ENCODE results near the gene CNGA1.
A peak's percentile ranks its signal among the peaks of the same experiment; 100 is the strongest.
"Not testable (repeated sequence)": the region's sequence is repeated elsewhere in the genome, so short reads cannot be mapped to it uniquely, and the experiment has no call there.

CNGA1 gene

DNA sequence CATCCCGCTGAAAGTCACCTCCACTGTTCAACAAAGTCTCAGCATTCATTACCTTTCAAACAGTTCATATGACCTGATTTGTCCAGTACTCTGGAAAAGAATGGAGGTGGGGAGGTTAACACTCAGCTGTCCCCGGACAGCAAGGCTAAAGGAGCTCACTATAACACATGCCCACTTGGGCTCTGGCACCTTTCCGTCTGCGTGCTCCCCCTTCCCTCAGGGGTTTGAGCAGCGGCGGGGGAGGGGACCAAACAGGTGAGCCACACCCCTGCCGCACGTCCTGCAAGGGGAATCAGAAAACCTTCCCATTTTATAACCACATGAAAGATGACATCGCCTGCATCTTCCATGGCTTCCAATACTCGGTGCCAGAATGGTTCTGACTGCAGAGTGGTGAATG lies 62.2 kb downstream of the CNGA1 start:
- DNase-seq: no peak

DNA sequence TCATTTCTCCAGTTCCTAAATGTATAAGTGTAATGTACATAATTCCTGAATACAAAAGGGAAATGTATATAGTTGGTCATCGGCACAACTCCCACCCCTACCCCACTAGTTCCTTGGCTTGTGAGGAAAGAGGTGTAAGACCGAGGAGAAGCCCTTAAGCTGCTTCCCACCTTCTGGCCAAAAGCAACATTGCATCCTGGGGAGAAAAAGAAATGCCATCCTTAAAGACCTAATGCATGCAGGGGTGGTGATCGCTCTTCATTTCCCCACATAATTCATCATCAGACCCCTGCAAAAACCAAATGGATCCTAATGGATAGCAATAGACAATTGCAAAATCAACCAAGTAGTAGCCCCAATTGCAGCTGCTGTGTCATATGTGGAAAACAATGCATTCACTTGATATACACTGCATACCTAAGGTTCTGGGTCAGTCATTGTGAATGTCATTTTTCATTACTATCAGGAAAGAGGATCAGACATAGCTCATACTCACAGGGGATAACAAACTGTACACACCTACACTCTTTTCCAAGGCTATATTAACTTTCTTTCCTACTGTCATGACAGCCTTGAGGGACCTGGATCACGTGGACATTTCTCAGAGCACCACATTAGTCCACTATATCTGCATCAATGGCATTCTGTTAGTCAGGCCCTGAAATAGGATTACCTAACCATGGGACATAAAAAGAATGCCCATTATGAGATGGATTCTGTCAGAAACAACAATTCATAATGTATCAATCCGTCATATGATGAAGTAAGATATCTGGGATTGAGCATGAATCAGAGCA lies 70.4 kb downstream of the CNGA1 start:
- no peak for DNase-seq

DNA sequence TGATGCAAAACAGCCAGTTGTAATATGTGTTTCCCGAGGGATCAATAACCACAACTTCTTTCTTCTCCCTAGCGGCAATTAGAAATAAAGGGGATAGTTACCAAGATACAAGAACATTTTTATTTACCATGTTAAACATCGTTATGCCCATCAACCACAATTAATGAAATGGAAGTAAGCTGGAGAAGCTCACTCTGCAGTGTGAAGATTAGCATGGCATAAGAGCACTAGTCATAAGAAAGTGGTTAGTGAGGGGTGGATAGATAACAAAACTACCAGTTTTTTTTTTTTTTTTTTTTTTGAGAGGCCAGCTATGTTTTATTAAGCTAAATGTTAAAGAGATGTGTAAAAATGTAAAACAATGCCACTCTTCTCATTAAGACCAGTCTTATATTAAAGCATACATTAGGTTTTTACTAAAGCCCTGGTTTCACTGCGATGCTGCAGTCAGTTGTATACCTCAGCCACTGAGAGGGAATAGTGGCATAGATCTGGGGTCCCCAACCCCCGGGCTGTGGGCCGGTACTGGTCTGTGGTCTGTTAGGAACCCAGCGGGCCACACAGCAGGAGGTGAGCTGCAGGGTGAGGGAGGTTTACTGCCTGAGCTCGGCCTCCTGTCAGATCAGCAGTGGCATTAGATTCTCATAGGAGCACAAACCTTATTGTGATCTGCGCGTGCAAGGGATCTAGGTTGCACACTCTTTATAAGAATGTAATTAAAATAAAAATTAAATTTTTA lies 74.2 kb downstream of the CNGA1 start:
- no peak for DNase-seq

DNA sequence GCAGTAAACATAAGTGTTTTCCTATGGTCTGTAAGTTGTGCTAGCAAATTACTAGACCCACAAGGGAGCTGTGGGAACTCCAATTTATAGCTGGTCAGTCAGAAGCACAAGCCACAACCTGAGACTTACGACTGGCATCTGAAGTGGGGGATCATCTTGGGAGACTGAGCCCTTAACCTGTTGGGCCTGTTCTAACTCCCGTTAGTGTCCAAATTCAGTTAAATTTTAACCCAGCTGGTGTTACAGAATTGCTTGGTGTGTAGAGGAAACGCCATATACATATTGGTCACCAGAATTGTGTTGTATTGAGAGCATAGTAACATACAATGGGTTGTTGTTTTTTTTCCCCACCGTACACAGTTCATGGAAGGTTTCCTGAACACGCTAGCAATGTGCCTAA lies 77.0 kb downstream of the CNGA1 start:
- DNase-seq: no peak

DNA sequence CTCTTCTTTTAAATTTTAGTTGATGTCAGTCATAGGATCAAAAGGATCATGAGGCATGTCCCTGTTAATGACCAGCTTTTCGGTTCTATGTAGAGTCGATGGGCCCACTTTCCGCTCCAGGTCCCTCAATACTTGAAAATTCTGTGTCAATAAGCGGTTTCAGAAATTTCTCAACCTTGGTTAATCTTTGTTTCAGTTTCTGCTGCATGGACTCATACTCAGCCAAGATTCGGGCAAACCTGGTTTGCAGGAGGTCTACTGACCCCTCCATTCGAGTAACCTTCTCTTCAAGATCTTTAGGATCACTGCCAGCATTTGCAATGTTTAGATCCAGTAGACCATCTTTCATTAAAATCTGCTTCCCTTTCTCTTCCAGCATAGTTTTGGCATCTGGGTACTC lies 80.1 kb downstream of the CNGA1 start:
- no peak for DNase-seq

DNA sequence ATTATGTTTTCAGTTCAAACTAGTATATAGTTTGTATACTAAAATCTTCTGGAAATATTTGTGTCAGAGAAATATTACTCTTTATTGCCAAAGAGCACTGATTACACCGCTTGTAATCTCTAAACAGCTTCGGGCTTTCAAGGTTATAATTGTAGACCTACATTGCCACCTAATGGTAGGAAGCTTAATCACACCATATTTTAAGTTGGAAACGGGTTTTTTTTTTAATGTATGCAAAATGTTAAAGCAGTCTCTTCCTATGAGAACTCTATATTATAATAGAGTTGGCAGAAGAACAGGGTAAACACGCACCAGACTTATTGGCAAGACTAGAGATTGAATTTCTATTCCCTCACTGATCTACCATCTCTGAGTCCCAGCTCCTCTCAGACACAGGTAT lies 82.6 kb downstream of the CNGA1 start:
- no peak for DNase-seq

DNA sequence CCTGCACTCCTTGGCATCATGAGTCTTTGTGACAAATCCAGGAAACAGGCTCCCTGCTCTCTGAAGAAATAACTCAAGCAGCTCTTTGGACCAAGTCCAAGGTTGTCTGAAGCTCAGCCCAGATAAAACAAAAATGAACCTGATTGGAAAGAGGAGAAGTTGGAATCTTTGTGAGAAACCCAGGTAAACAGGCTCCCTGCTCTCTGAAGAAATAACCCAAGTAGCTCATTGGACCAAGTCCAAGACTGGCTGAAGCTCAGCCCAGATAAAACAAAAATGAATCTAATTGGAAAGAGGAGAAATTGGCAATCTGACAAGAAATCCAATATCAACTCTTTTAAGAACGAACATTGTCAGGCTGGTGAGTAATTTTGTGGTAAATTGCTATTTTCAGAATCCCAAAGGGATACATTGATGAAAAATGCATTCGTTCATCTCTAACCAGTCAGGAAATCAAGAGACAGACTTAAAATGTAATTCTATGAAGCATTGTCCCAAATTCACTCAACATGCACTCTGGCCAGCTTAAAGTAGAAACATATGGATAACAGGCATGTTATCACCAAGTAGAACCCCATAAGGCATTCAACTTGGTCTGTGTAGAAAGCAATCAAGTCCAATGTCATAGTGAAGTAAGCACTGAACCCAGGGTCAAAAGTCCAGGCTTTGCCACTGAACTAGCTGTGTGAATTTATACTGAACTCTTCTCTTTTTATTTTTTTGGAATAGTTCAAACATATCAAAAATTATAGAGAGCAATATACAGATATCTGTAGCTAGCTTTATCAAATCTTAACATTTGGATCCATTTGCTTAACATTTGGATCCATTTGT lies 85.3 kb downstream of the CNGA1 start:
- DNase-seq: no peak

DNA sequence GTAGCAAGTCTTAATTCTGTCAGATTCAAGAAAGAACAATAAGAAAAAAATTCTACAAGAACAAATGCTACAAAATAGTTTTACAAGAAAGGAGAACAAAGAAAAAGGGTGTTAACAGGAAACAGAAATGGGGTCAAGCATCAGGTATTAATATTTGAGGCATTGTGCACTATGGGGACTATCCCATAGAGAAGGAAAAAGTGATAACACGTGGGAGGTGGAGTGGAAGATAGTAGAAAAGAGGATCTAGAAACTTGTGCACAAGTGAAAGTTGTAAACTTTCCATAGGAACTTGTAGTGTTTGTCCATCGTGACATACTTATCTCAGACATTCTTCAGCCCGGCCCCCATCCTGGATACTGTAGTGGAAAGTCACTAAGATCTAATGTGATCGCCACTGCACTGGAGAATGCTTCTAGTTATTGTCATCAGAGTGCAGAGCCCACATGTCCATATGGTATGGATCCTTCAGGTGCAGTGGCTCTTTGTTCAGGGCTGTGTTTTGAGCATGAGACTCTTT lies 86.7 kb downstream of the CNGA1 start:
- no peak for DNase-seq

DNA sequence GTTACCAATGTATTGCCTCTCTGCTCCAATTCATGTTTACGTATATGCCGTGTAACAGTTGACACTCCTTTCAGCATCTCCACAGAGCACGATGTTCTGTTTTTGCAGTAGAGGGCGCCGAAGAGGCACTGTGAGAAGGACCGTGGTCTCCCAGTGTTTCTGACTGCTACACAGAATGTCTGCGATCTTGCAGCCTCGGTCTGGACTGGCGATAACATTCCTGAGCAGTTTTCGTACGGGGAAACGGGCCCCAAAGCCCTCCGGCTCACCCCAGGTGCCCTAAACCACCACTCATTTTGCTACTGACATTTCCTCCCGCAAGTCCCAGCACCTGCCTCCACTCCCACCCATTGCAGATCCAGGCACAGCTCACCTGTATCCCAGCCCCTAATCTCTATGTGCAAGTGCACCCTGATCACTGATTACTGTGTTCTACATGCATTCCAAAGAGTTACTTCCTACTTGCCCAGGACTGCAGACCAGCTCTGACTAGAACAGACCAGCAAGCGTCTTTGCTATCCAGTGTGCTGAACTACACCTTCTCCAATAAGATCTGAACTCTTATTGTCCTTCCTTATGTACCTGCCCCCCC lies 89.7 kb downstream of the CNGA1 start:
- peak; percentile 18 for DNase-seq

DNA sequence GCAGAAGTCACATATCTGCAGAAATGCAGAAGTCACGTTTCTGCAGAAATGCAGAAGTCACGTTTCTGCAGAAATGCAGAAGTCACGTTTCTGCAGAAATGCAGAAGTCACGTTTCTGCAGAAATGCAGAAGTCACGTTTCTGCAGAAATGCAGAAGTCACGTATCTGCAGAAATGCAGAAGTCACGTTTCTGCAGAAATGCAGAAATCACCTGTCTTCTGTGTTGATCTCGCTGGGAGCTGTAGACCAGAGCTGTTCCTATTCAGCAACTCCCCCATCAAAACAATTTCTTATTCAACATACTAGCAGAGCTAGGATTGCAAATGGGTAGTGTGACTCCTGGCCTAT lies 93.2 kb downstream of the CNGA1 start:
- DNase-seq: not testable (repeated sequence)

DNA sequence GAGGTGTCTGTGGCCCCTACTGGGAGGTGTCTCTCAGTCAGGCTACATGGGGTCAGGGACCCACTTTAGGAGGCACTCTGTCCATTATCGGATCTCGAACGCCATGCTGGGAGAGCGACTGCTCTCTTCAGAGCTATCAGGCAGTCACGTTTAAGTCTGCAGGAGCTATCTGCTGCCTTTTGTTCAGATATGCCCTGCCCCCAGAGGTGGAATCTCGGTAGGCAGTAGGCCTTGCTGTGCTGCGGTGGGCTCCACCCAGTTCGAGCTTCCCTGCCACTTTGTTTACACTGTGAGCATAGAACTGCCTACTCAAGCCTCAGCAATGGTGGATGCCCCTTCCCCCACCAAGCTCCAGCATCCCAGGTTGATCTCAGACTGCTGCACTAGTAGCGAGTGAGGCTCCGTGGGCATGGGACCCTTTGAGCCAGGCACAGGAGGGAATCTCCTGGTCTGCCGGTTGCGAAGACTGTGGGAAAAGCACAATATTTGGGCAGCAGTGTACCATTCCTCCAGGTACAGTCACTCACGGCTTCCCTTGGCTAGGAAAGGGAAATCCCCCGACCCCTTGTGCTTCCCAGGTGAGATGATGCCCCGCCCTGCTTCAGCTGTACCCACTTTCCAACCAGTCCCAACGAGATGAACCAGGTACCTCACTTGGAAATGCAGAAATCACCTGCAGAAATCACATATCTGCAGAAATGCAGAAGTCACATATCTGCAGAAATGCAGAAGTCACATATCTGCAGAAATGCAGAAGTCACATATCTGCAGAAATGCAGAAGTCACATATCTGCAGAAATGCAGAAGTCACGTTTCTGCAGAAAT lies 93.8 kb downstream of the CNGA1 start:
- not testable (repeated sequence) for DNase-seq

DNA sequence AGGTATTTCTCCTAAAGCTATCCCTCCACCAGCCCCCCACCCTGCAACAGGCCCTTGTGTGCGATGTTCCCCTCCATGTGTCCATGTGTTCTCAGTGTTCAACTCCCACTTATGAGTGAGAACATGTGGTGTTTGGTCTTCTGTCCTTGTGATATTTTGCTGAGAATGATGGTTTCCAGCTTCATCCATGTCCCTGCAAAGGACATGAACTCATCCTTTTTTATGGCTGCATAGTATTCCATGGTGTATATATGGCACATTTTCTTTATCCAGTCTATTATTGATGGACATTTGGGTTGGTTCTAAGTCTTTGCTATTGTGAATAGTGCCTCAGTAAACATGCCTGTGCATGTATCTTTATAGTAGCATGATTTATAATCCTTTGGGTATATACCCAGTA lies 99.3 kb downstream of the CNGA1 start:
- not testable (repeated sequence) for DNase-seq

DNA sequence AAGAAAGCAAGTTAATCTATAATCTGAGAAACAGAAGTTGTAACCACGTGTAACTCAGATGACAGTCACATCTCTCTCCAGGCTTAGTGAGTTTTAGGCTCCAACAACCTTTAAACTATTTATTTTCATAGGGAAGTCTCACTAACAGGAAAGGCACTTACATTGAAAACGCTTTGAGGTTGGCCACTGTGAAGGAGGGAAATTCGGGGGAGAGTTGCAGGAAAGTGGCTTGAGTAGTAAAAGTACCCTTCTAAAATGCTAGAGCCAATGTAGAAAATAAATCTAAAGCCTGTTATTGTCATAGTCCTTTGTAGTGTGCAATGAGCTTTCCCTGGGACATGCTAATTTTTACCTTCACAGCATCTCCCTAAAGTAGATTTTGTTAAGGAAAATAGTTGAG lies 101.1 kb downstream of the CNGA1 start:
- DNase-seq: no peak

DNA sequence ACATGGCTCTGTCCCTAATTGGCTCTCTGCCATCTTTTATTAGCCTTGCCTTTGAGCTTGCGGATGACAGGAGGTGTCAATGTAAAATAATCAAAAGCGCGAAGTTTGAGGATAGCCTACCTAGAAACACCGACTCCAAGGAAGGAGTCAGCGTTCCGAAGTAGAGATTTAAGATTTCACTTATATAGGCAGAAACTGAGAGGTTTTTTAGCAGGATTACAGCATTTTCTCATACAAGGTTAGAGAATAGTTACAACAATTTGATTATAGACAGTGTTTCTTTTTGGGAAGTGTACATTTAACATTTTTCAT lies 101.6 kb downstream of the CNGA1 start:
- no peak for DNase-seq

DNA sequence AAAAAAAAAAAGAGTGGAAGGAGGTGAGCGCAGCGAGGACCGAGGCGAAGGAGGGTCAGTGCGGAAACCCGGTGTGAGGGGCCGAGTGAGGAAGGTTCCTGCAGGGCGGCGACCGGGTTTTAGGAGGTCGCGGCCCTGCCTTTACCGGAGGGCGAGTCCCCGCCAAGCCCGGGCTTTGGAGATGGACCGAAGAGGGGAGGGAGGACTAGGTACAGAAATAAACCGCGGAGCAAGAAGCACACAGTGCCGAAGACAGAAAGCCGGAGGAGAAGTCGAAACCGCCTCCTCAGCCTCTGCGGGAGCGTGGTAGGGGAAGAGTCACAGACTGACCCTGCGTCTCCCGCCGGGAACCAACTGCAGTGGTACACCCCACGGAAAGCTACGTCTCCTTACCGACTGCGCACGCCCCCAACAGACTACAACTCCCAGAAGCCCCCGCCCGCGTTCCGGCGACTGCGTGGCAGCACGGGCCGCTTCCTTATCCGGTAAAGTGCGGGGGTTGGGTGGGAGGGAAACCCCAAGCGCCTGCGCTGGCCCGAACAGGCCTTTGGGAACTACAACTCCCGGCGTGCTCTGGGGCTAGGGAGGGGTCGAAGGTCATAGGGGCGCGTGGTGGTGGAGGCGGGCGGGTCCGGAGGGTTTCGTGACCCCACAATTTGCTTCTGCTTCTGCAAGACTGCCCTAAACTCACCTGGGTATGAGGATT lies 102.1 kb downstream of the CNGA1 start, which contains the start of gene NFXL1:
NFXL1 (minus strand) TSS at position 364 of the 706 bp plus-strand sequence. CDS start 380 bp downstream, outside the sequence.
- DNase-seq: peak; percentile 94

DNA sequence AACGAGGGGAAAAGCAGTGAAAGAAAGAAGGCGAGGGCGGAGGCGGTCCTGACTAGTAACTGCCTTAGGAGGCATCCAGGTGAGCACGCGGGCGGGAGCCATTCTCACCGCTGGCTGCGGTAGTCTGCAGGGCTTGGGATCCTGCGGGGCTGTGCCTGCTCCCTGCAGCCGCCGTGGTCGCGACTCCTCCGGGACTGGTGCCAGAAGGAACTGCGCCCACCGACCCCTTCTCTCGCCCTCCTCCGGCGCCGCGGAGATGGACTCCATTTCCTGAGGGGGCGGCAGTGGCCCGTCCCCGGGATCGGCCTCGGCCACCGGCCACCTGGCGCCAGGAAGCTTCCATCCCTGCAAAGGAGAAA lies 102.6 kb downstream of the CNGA1 start:
- peak; percentile 14 for DNase-seq

DNA sequence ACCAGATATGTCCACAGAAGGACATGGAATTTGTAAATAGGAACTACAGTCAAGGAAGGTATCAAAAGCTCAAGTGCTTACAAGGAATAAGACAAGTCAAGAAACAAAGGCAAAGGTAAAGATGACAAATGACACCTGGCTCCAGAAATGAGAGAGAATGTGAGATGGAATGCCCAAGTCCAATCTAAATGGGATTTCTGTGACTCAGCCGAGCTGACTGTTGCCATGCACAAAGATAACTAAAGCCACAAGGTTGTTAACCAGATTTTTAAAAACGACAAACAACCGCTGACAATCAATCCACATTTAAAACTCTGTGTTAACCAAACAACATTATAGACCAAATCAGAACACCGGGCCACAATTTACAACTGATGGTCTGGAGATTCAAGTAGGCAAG lies 103.2 kb downstream of the CNGA1 start:
- DNase-seq: no peak

DNA sequence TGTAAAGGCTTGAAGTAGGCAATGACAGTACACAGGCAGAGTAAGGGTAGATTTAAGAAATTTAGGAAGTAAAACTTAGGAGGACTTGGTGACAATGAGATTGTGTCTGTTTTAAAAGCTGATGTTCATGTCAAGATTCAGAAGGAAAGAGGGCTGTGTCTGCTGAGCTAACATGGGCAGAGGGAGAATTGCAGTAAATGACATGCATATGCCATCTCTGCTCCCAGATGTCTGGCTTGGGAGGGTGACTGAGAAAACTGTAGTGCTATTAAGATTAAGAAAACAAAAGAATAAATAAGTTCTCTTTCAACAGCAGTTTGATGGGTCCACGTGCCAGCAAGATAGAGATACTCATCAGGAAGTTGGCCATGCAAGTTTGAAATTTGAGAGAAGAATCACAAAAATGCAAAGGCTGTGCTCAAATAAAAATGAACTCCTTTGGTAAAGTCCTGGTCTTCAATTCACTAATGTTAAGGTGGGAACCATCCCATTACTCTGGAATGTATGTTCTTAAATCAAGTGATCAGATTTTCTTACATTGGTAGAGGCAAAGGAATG lies 109.3 kb downstream of the CNGA1 start:
- DNase-seq: no peak

DNA sequence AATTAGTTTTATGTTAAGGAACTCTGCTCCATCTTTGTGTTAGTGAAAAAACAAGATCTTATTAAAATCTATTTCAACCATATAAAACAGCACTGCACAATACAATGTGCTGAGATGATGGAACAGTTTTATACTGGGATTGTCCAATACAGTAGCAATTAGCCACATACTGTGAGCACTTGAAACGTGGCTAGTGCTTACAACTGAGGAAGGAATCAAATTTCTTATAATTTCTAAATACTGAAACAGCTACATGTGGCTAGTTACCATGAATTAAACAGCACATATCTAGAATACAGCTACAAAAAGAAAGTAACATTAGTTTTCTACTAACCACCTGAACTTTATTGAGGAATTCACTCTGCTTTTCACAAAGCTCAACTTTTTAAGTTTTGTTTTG lies 116.8 kb downstream of the CNGA1 start:
- DNase-seq: no peak

DNA sequence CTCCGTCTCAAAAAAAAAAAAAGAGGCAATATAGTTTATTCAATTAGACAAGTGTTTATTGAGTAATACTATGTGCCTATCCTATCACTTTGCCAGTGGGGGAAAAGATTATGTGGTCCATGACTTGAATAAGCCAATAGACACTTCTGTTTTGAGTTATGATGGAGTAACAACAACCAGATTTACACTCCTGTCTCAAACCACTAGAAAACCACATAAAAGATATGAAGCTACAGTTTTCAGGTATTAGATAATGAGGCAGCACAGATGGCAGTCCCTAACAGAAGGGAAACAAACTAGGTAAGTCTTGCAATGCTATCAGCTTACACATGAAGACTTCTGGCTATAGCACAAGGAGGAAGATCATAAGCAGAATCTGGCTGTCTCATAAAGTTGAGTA lies 124.6 kb downstream of the CNGA1 start:
- no peak for DNase-seq

Measured in T-helper 9 cell (primary cell).